NCI-H128 (cell line): ENCODE results near the gene KRTAP9-6.
"Not testable (repeated sequence)": the region's sequence is repeated elsewhere in the genome, so short reads cannot be mapped to it uniquely, and the experiment has no call there.

ENCODE experiments used
- DNase-seq: peaks from one replicate; lab custom pipeline; 2025; ENCODE audit not compliant: unreplicated experiment; lab: John Stamatoyannopoulos, UW

Gene KRTAP9-6

GRCh38 chr17:41265078-41265477 is at the start of gene KRTAP9-6:
Gene KRTAP9-6 (plus strand): TSS chr17:41265378. CDS start chr17:41265378, 0 bp downstream.
- DNase-seq, result no peak

GRCh38 chr17:41215681-41216080 is 49.5 kb upstream of the KRTAP9-6 start:
- DNase-seq, result no peak

- no peak for DNase-seq
Measured at GRCh38 chr17:41223821-41224220, 41.4 kb upstream of the KRTAP9-6 start.

- no peak for DNase-seq
Measured at GRCh38 chr17:41226051-41226450, 39.1 kb upstream of the KRTAP9-6 start.

DNA sequence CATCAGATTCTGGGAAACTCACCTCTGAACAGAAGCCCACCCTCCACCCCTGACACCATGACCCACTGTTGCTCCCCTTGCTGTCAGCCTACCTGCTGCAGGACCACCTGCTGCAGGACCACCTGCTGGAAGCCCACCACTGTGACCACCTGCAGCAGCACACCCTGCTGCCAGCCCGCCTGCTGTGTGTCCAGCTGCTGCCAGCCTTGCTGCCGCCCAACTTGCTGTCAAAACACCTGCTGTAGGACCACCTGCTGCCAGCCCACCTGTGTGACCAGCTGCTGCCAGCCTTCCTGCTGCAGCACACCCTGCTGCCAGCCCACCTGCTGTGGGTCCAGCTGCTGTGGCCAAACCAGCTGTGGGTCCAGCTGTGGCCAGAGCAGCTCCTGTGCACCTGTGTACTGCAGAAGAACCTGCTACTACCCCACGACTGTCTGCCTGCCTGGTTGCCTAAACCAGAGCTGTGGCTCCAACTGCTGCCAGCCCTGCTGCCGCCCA is 38.5 kb upstream of the KRTAP9-6 start, which contains the start of gene KRTAP9-2:
Gene KRTAP9-2, plus strand, starts transcription at position 51 of the 498 bp plus-strand sequence. Its CDS starts 7 bp downstream, at position 58.
- DNase-seq, result not testable (repeated sequence)

GRCh38 chr17:41230094-41230493 is 35.1 kb upstream of the KRTAP9-6 start:
- no peak for DNase-seq

DNA sequence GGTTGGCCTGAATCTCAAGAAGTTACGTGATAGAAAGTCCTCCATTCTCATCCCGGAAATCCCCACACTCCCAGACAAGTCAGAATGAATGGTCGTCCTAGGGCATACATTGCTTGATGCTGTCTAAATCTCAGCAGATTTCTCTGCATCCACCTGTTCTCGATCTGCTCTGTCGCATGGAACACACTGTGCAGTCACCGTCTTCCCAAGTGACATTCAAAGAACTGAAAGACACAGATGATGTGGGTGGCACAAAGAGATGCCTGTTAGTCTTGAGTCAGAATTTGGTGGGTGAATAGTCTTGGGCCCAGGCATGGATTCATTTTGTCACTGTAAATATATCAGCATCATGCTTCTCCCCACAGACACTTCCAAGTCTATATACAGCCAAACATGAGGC is 33.4 kb upstream of the KRTAP9-6 start:
- no peak for DNase-seq

- not testable (repeated sequence) for DNase-seq
Measured at GRCh38 chr17:41232399-41233105, 32.6 kb upstream of the KRTAP9-6 start, which contains the start of gene KRTAP9-3. Gene KRTAP9-3 (plus strand): TSS chr17:41232449. CDS start chr17:41232502, 53 bp downstream.

DNA sequence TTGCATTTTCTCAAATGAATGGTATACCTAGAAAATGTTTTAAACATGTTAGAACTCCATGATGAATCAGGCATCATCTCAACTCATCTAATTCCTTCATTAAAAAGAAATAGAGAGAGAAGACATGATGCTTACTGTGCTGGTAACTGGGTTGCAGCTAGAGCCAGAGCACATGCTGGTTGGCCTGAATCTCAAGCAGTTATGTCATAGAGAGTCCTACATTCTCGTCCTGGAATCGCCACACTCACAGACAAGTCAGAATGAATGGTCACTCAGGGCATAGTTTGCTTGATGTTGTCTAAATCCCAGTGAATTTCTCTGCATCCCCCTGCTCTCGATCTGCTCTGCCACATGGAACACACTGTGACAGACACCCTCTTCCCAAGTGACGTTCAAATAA is 28.1 kb upstream of the KRTAP9-6 start:
- DNase-seq, result not testable (repeated sequence)

GRCh38 chr17:41237949-41238437 is 27.2 kb upstream of the KRTAP9-6 start, which contains the start of gene KRTAP9-8:
Gene KRTAP9-8 (plus strand): TSS chr17:41237999. CDS start chr17:41238052, 53 bp downstream.
- DNase-seq, result not testable (repeated sequence)

- DNase-seq, result not testable (repeated sequence)
Measured at GRCh38 chr17:41246995-41247787, 18.0 kb upstream of the KRTAP9-6 start.

DNA sequence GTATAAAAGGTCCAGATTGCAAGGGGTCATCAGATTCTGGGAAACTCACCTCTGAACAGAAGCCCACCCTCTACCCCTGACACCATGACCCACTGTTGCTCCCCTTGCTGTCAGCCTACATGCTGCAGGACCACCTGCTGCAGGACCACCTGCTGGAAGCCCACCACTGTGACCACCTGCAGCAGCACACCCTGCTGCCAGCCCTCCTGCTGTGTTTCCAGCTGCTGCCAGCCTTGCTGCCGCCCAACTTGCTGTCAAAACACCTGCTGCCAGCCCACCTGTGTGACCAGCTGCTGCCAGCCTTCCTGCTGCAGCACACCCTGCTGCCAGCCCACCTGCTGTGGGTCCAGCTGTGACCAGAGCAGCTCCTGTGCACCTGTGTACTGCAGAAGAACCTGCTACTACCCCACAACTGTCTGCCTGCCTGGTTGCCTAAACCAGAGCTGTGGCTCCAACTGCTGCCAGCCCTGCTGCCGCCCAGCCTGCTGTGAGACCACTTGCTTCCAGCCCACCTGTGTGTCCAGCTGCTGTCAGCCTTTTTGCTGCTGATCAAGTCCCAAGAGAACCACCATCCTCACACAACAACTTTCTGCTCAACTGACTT is 15.4 kb upstream of the KRTAP9-6 start, which contains the start of gene KRTAP9-4:
Gene KRTAP9-4, plus strand, starts transcription at position 51 of the 604 bp plus-strand sequence. Its CDS starts 34 bp downstream, at position 85.
- DNase-seq, result not testable (repeated sequence)

DNA sequence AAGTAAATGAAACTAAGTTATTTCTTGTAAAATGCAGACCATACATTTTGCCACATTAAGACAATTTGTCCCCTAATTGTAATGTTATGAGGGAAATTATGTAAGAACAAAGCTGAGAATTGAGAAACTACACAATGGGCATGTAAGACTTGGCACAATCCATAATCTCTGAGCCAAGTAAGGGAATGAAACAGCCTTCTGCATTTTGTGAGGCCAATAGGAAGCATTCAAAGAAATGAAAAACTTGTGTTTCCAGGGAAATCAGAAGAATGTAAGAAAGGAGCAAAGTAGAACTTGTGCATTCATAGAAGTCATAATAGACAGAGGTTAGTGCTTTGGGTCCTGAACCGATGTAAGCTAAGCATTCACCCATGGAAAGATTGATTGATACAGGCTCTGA is 13.9 kb upstream of the KRTAP9-6 start:
- no peak for DNase-seq

GRCh38 chr17:41254861-41255260 is 10.3 kb upstream of the KRTAP9-6 start:
- no peak for DNase-seq

GRCh38 chr17:41255381-41256290 is 9.5 kb upstream of the KRTAP9-6 start, which contains the start of gene KRTAP9-9:
Gene KRTAP9-9 (plus strand): TSS chr17:41255384.
- DNase-seq, result not testable (repeated sequence)

GRCh38 chr17:41256291-41256685 is 8.9 kb upstream of the KRTAP9-6 start:
- DNase-seq, result no peak

GRCh38 chr17:41258406-41258805 is 6.8 kb upstream of the KRTAP9-6 start:
- DNase-seq, result no peak

- no peak for DNase-seq
Measured at GRCh38 chr17:41263212-41263611, 2.0 kb upstream of the KRTAP9-6 start.

DNA sequence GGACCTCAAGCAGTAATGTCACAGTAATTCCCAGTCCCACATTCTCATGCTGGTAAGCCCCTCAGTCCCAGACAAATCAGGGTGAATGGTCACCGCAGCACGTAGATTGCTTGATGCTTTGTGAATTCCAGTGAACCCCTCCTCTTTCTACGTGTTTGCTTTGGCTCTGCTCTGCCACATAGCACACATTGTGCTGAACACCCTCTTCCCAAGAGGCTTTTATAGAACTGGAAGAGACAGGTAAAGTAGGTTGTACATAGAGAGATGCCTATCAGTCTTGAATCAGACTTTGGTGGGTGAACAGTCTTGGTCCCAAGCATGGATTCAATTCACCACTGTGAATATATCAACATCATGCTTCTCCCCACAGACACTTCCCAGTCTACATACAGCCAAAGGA is 579 bp upstream of the KRTAP9-6 start:
- DNase-seq, result no peak

- no peak for DNase-seq
Measured at GRCh38 chr17:41267711-41268110, 2.5 kb downstream of the KRTAP9-6 start.
